ENCODE measurements around the gene CNN2. TPM values are rescaled to one million over a fixed set of nuclear protein-coding genes. Genes with fewer than 3 reads are reported as not detected.

CNN2 gene
- polyA plus RNA-seq, 3 donors, result 69.9 to 213 (median 144) TPM

GRCh38 chr19:1082165-1082927 lies 55.9 kb downstream of the CNN2 start:
- Mint-ChIP-seq H3K36me3 (peaks cover 53 to 94% of the 10 kb centered on the region in 2 donors), H3K27me3 (ENCODE audit: low read depth in 3 of 3) (peaks cover 0 to 3% (median 0%) of the 10 kb centered on the region in 3 donors), H3K9me3 (no peaks in the 10 kb centered on the region), H3K4me3 (no peak overlapping the region), H3K27ac (peak overlapping the region in 6 of 7 donors; percentile 53 to 88 (median 76)), H3K4me1 (peaks cover 46% of the 10 kb centered on the region)
- Histone ChIP-seq H3K4me1 (ENCODE audit: control insufficient read depth in 1 of 2, insufficient read depth in 2 of 2, low read length in 2 of 2) (peaks cover 49 to 79% of the 10 kb centered on the region in 2 donors), H3K36me3 (replicated peaks in 1 of 2; ENCODE audit: control insufficient read depth in 1 of 2, insufficient read depth in 2 of 2, low read length in 2 of 2) (peaks cover 88 to 89% of the 10 kb centered on the region in 2 donors), H2AFZ (ENCODE audit: insufficient read depth, low read depth, low read length, poor library complexity, severe bottlenecking) (no peak overlapping the region), H3K27me3 (ENCODE audit: control insufficient read depth in 2 of 2, insufficient read depth in 2 of 2, low read length in 2 of 2) (no peaks in the 10 kb centered on the region), H3K27ac (ENCODE audit: low read depth in 1 of 2, low read length in 2 of 2) (peak overlapping the region; percentile 12 to 51), H3K4me2 (replicated peaks; ENCODE audit: extremely low read depth, low read length, poor library complexity, severe bottlenecking) (no peak overlapping the region), H3K79me2 (ENCODE audit: insufficient read depth, low read length) (peaks cover 87% of the 10 kb centered on the region), H3K9me3 (replicated peaks in 1 of 2; ENCODE audit: control insufficient read depth in 1 of 2, insufficient read depth in 1 of 2, low read length in 2 of 2) (no peaks in the 10 kb centered on the region), H4K20me1 (ENCODE audit: insufficient read depth, low read length) (peaks cover 100% of the 10 kb centered on the region), H3K9ac (ENCODE audit: insufficient read depth, low read length, poor library complexity, severe bottlenecking) (no peak overlapping the region), H3K4me3 (replicated peaks in 1 of 3; ENCODE audit: low read depth in 2 of 3, low read length in 3 of 3) (no peak overlapping the region)
- no peak for TF ChIP-seq CTCF (IDR thresholded peaks at IDR 0.05)
- intact Hi-C loops (cut with micrococcal nuclease), result no loop called here
- WGBS (ENCODE audit: insufficient coverage), result 63% methylated on average over 50 of the region's 51 CpGs
- peak; percentile 56 to 77 (median 67) for DNase-seq

- intact Hi-C loops (cut with micrococcal nuclease), result no loop called here
- H3K9ac ChIP-seq (ENCODE audit: insufficient read depth, low read length, poor library complexity, severe bottlenecking), result no peak overlapping the region
- Mint-ChIP-seq H3K27me3 (ENCODE audit: low read depth in 3 of 3) (peaks cover 0 to 5% (median 0%) of the 10 kb centered on the region in 3 donors), H3K36me3 (peaks cover 52 to 85% of the 10 kb centered on the region in 2 donors), H3K4me3 (no peak overlapping the region), H3K9me3 (no peaks in the 10 kb centered on the region), H3K27ac (peak overlapping the region in 3 of 7 donors; percentile 32 to 43 (median 37)), H3K4me1 (peaks cover 49% of the 10 kb centered on the region)
- H3K9me3 ChIP-seq (replicated peaks in 1 of 2; ENCODE audit: control insufficient read depth in 1 of 2, insufficient read depth in 1 of 2, low read length in 2 of 2), result no peaks in the 10 kb centered on the region
- peak overlapping the region in 1 of 2 donors; percentile 51 for H3K27ac ChIP-seq (ENCODE audit: low read depth in 1 of 2, low read length in 2 of 2)
- no peak for DNase-seq
- peaks cover 81 to 82% of the 10 kb centered on the region in 2 donors for H3K36me3 ChIP-seq (replicated peaks in 1 of 2; ENCODE audit: control insufficient read depth in 1 of 2, insufficient read depth in 2 of 2, low read length in 2 of 2)
- H3K79me2 ChIP-seq (ENCODE audit: insufficient read depth, low read length), result peaks cover 79% of the 10 kb centered on the region
- no peak for TF ChIP-seq CTCF (IDR thresholded peaks at IDR 0.05)
- H3K27me3 ChIP-seq (ENCODE audit: control insufficient read depth in 2 of 2, insufficient read depth in 2 of 2, low read length in 2 of 2), result no peaks in the 10 kb centered on the region
- H3K4me3 ChIP-seq (replicated peaks in 1 of 3; ENCODE audit: low read depth in 2 of 3, low read length in 3 of 3), result no peak overlapping the region
- H3K4me1 ChIP-seq (ENCODE audit: control insufficient read depth in 1 of 2, insufficient read depth in 2 of 2, low read length in 2 of 2), result peaks cover 51 to 79% of the 10 kb centered on the region in 2 donors
- H2AFZ ChIP-seq (ENCODE audit: insufficient read depth, low read depth, low read length, poor library complexity, severe bottlenecking), result no peak overlapping the region
- no peak overlapping the region for H3K4me2 ChIP-seq (replicated peaks; ENCODE audit: extremely low read depth, low read length, poor library complexity, severe bottlenecking)
- H4K20me1 ChIP-seq (ENCODE audit: insufficient read depth, low read length), result peaks cover 100% of the 10 kb centered on the region
- WGBS (ENCODE audit: insufficient coverage), result 87% methylated on average over 50 of the region's 59 CpGs
Observed at GRCh38 chr19:1082928-1083816, 56.8 kb downstream of the CNN2 start.

Measured in CD14-positive monocyte (primary cell).